ENCODE results near the gene WDR45.
A peak's percentile ranks its signal among the peaks of the same experiment; 100 is the strongest.

Gene WDR45

DNA sequence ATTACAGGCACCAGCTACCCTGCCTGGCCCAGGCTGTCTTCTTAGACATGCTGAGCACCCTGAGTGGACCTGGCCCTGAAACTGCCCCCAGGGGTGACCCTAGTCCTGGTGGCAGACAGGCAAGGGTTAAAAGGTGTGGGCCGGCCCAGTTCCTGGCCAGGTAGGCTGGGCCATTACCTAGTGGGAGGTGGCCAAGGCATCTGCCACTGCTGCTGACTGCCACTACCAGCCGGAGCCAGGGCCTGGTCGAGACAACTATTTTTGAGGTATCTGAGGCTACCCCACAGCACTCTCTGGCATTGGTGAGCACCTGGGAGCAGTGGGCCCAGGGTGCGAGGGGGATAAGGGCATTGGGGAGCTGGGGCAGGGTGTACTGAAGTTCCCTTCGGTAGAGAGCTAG lies 20.9 kb downstream of the WDR45 start, which contains the start of gene CCDC120:
Gene CCDC120 (plus strand): TSS at position 206 of the 400 bp plus-strand sequence. CDS start 3,043 bp downstream, outside the sequence.
- no peaks in the 10 kb centered on the region for H3K27me3 ChIP-seq (ENCODE audit: insufficient read depth, low read length, poor library complexity)
- no peaks in the 10 kb centered on the region for H3K36me3 ChIP-seq (ENCODE audit: control insufficient read depth, insufficient read depth, low read length)
- no peak within 1 kb of the TSS for H3K4ac ChIP-seq (ENCODE audit: low read depth, low read length)
- peaks cover 6% of the 10 kb centered on the region for H3K79me1 ChIP-seq (ENCODE audit: low read length)
- no CpG with 5 or more reads among the region's 5 CpGs for WGBS (ENCODE audit: extremely low coverage, insufficient coverage, low lambda C conversion rate)
- H3K9ac ChIP-seq (ENCODE audit: low read length) = peak within 1 kb of the TSS; percentile 73
- H3K79me2 ChIP-seq (ENCODE audit: control insufficient read depth, insufficient read depth, low read length) = peaks cover 5% of the 10 kb centered on the region
- H3K18ac ChIP-seq (ENCODE audit: low read length) = no peak within 1 kb of the TSS
- H2BK120ac ChIP-seq (ENCODE audit: low read depth, low read length) = no peak within 1 kb of the TSS
- H3K4me1 ChIP-seq (ENCODE audit: control insufficient read depth, low read depth, low read length) = no peaks in the 10 kb centered on the region
- H2BK15ac ChIP-seq (replicated peaks; ENCODE audit: low read depth) = no peak within 1 kb of the TSS
- H4K5ac ChIP-seq (ENCODE audit: low read length) = no peak within 1 kb of the TSS
- H3K4me2 ChIP-seq (ENCODE audit: low read length) = peak within 1 kb of the TSS; percentile 27
- no peak within 1 kb of the TSS for H2BK5ac ChIP-seq (ENCODE audit: low read length)
- no peak within 1 kb of the TSS for H4K8ac ChIP-seq (ENCODE audit: low read depth, low read length)
- H3K27ac ChIP-seq (ENCODE audit: low read depth, low read length) = no peak within 1 kb of the TSS
- peak within 1 kb of the TSS; percentile 45 for H3K4me3 ChIP-seq (ENCODE audit: low read length)
- DNase-seq = peak; percentile 49
- H3K56ac ChIP-seq (ENCODE audit: low read length) = peak within 1 kb of the TSS; percentile 85
- no peak within 1 kb of the TSS for H2AK5ac ChIP-seq (ENCODE audit: low read length)
- H3K23ac ChIP-seq (ENCODE audit: low read length) = no peak within 1 kb of the TSS

DNA sequence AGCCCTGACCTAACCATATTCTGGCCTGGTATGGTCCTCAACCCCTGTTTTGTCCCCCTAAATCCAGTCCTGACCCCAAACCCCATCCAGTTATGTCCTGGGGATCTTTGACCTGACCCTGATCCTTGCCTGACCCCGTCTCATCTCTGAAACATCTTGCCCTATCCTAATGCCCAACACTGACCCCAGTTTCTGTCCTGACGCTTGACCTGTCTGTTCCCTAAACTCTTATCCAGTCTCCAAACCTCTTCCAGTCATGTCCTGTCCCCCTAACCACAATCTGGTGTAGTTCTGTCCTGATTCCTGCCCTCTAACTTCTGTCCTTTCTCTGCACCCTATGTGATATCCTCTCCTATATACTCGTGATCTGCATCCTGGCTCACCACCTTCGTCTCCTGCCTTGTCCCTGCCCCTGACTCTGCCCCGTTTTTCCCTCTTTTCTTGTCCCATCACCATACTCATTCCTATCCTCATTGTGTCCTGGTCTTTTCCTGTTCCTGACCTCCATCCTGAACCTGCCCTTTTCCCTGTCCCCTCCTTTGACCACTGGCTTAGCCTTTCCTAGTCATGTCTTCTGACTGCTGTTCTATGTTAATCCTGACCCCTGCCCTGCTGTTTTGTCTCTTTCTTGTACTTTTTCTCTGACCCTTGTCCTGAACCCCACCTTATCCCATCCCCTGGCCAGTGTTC lies 25.5 kb downstream of the WDR45 start:
- DNase-seq = no peak
- Histone ChIP-seq H2BK15ac (replicated peaks; ENCODE audit: low read depth) (no peak overlapping the region), H3K4me3 (ENCODE audit: low read length) (peak overlapping the region; percentile 57), H3K36me3 (ENCODE audit: control insufficient read depth, insufficient read depth, low read length) (no peaks in the 10 kb centered on the region), H3K23ac (ENCODE audit: low read length) (peak overlapping the region; percentile 24), H2BK120ac (ENCODE audit: low read depth, low read length) (no peak overlapping the region), H3K4me1 (ENCODE audit: control insufficient read depth, low read depth, low read length) (no peaks in the 10 kb centered on the region), H3K27me3 (ENCODE audit: insufficient read depth, low read length, poor library complexity) (no peaks in the 10 kb centered on the region), H2BK5ac (ENCODE audit: low read length) (no peak overlapping the region), H3K79me1 (ENCODE audit: low read length) (peaks cover 4% of the 10 kb centered on the region), H3K9ac (ENCODE audit: low read length) (peak overlapping the region; percentile 72), H3K4ac (ENCODE audit: low read depth, low read length) (no peak overlapping the region), H3K4me2 (ENCODE audit: low read length) (peak overlapping the region; percentile 62), H3K27ac (ENCODE audit: low read depth, low read length) (no peak overlapping the region), H3K79me2 (ENCODE audit: control insufficient read depth, insufficient read depth, low read length) (peaks cover 5% of the 10 kb centered on the region), H3K56ac (ENCODE audit: low read length) (peak overlapping the region; percentile 82), H4K8ac (ENCODE audit: low read depth, low read length) (no peak overlapping the region), H4K5ac (ENCODE audit: low read length) (no peak overlapping the region), H3K18ac (ENCODE audit: low read length) (no peak overlapping the region), H2AK5ac (ENCODE audit: low read length) (no peak overlapping the region)
- no CpG with 5 or more reads among the region's 5 CpGs for WGBS (ENCODE audit: extremely low coverage, insufficient coverage, low lambda C conversion rate)

DNA sequence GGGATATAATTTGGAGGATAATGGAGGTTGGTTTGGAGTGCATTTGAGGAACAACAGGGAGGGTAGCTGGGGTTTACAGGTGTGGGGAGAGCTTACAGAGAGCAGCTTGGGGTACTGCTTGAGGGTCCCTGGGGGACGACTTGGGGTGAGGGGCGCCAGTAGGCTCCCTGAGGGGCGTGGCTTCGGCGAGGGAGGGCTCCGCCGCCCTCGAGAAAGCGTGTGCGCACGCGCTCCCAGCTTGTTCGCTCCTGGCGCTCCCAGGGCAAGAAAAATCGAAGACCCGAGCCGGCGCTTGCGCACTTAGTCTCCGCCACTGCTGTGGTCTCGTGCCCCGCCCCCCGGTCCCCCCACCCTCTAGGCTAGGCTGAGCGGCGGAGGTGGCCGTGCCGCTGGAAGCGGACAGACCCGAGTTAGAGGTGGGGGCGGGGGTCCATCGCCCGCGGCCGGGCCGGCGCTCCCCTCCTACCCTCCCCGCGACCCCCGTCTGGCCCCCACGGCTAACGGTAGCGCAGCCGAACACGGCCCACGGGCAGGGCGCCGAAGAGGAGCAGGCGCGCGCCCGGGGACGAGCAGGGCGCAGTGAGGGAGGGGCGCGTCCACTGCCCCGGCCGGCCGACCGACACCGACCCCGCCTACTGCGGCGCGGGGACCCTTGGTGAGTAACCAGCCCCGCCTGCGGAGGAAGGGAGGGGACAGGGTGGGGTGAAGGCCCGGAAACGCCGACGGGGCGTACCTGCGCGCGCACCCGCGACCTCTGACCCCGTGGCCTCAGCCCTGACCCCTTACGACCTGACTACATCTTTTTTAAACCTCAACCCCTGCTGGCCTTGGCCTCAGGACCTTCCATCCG lies 26.2 kb downstream of the WDR45 start:
- Histone ChIP-seq H3K27me3 (ENCODE audit: insufficient read depth, low read length, poor library complexity) (no peaks in the 10 kb centered on the region), H3K9ac (ENCODE audit: low read length) (peak overlapping the region; percentile 72), H3K56ac (ENCODE audit: low read length) (peak overlapping the region; percentile 82), H2BK5ac (ENCODE audit: low read length) (no peak overlapping the region), H3K18ac (ENCODE audit: low read length) (peak overlapping the region; percentile 97), H2AK5ac (ENCODE audit: low read length) (no peak overlapping the region), H3K4me2 (ENCODE audit: low read length) (peak overlapping the region; percentile 62), H4K5ac (ENCODE audit: low read length) (peak overlapping the region; percentile 56), H3K79me1 (ENCODE audit: low read length) (peaks cover 4% of the 10 kb centered on the region), H3K27ac (ENCODE audit: low read depth, low read length) (peak overlapping the region; percentile 87), H3K4me1 (ENCODE audit: control insufficient read depth, low read depth, low read length) (no peaks in the 10 kb centered on the region), H3K36me3 (ENCODE audit: control insufficient read depth, insufficient read depth, low read length) (no peaks in the 10 kb centered on the region), H3K23ac (ENCODE audit: low read length) (peak overlapping the region; percentile 24), H3K79me2 (ENCODE audit: control insufficient read depth, insufficient read depth, low read length) (peaks cover 5% of the 10 kb centered on the region), H2BK15ac (replicated peaks; ENCODE audit: low read depth) (no peak overlapping the region), H3K4ac (ENCODE audit: low read depth, low read length) (no peak overlapping the region), H2BK120ac (ENCODE audit: low read depth, low read length) (no peak overlapping the region), H3K4me3 (ENCODE audit: low read length) (peak overlapping the region; percentile 57), H4K8ac (ENCODE audit: low read depth, low read length) (no peak overlapping the region)
- WGBS (ENCODE audit: extremely low coverage, insufficient coverage, low lambda C conversion rate) = no CpG with 5 or more reads among the region's 79 CpGs
- peak; percentile 86 for DNase-seq

DNA sequence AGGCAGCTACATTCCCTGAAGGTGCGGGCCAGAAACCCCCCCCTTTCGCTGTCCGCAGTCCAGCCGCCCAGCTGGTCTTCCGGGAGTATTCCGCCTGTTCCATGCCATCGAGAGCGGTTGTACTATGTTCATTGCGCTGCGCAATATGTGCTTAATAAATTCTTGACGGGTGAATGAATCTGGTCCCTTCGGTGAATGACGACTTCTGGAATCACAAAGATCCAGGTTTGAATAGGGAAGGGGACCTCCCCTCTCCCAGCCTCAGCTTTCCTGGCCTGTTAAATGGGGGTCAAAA lies 35.8 kb downstream of the WDR45 start:
- peak overlapping the region; percentile 52 for H3K9ac ChIP-seq (ENCODE audit: low read length)
- no peak overlapping the region for H3K18ac ChIP-seq (ENCODE audit: low read length)
- H2BK15ac ChIP-seq (replicated peaks; ENCODE audit: low read depth) = no peak overlapping the region
- H2BK5ac ChIP-seq (ENCODE audit: low read length) = no peak overlapping the region
- WGBS (ENCODE audit: extremely low coverage, insufficient coverage, low lambda C conversion rate) = no CpG with 5 or more reads among the region's 13 CpGs
- no peak overlapping the region for H4K8ac ChIP-seq (ENCODE audit: low read depth, low read length)
- H3K4ac ChIP-seq (ENCODE audit: low read depth, low read length) = no peak overlapping the region
- H2BK120ac ChIP-seq (ENCODE audit: low read depth, low read length) = no peak overlapping the region
- no peak overlapping the region for H4K5ac ChIP-seq (ENCODE audit: low read length)
- H3K79me1 ChIP-seq (ENCODE audit: low read length) = no peaks in the 10 kb centered on the region
- peaks cover 9% of the 10 kb centered on the region for H3K79me2 ChIP-seq (ENCODE audit: control insufficient read depth, insufficient read depth, low read length)
- no peak overlapping the region for H3K27ac ChIP-seq (ENCODE audit: low read depth, low read length)
- peaks cover 4% of the 10 kb centered on the region for H3K4me1 ChIP-seq (ENCODE audit: control insufficient read depth, low read depth, low read length)
- peak overlapping the region; percentile 78 for H3K56ac ChIP-seq (ENCODE audit: low read length)
- H3K23ac ChIP-seq (ENCODE audit: low read length) = no peak overlapping the region
- H3K4me3 ChIP-seq (ENCODE audit: low read length) = no peak overlapping the region
- H3K36me3 ChIP-seq (ENCODE audit: control insufficient read depth, insufficient read depth, low read length) = no peaks in the 10 kb centered on the region
- no peak overlapping the region for H3K4me2 ChIP-seq (ENCODE audit: low read length)
- no peak overlapping the region for H2AK5ac ChIP-seq (ENCODE audit: low read length)
- H3K27me3 ChIP-seq (ENCODE audit: insufficient read depth, low read length, poor library complexity) = no peaks in the 10 kb centered on the region
- no peak for DNase-seq

DNA sequence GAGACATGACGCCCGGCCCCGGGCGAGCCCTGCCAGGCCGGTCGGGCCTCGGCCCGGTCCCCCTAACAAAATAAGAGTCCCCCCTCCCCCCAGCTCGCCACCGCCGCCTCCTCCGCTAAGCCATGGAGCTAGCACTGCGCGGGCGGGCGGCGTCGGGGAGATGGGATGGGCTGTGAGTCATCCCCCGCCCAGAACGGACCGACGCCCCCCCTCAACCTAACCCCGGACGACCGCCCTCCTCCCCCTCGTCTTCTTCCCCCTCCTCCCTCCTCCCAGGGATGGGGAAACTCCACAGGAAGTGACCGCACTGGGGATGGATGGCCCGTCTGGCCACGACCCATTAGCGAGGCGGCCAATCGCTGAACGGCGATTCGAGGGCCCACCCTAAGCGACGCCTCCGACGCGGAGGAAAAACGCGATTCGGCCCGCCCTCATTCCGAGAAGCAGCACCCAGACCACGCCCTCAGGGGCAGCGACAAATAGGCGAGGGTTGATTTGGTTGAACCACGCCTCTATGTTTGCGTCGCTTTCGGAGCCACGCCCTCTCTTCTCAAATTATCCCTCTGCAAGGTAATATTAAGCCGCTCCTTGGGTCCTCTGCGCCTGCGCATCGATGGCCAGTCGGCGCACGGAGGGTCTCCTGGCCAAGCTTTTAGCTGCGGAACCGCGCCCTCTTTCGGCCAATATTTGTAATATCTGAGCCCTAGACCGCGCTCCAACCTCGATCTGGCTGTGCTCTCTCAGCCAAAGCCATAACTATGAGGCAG lies 36.3 kb downstream of the WDR45 start, which contains the start of gene TFE3:
Gene TFE3 (minus strand): TSS at position 138 of the 767 bp plus-strand sequence. CDS start 131 bp downstream, at position 7.
- H3K27ac ChIP-seq (ENCODE audit: low read depth, low read length) = peak within 1 kb of the TSS; percentile 87
- peak within 1 kb of the TSS; percentile 79 for H3K9ac ChIP-seq (ENCODE audit: low read length)
- H4K5ac ChIP-seq (ENCODE audit: low read length) = no peak within 1 kb of the TSS
- no CpG with 5 or more reads among the region's 67 CpGs for WGBS (ENCODE audit: extremely low coverage, insufficient coverage, low lambda C conversion rate)
- H2AK5ac ChIP-seq (ENCODE audit: low read length) = no peak within 1 kb of the TSS
- H3K4ac ChIP-seq (ENCODE audit: low read depth, low read length) = peak within 1 kb of the TSS; percentile 97
- H4K8ac ChIP-seq (ENCODE audit: low read depth, low read length) = no peak within 1 kb of the TSS
- H3K27me3 ChIP-seq (ENCODE audit: insufficient read depth, low read length, poor library complexity) = no peaks in the 10 kb centered on the region
- DNase-seq = peak; percentile 99
- H3K36me3 ChIP-seq (ENCODE audit: control insufficient read depth, insufficient read depth, low read length) = no peaks in the 10 kb centered on the region
- peak within 1 kb of the TSS; percentile 90 for H3K18ac ChIP-seq (ENCODE audit: low read length)
- peaks cover 4% of the 10 kb centered on the region for H3K4me1 ChIP-seq (ENCODE audit: control insufficient read depth, low read depth, low read length)
- peak within 1 kb of the TSS; percentile 58 for H3K4me3 ChIP-seq (ENCODE audit: low read length)
- no peak within 1 kb of the TSS for H2BK120ac ChIP-seq (ENCODE audit: low read depth, low read length)
- no peak within 1 kb of the TSS for H2BK5ac ChIP-seq (ENCODE audit: low read length)
- H2BK15ac ChIP-seq (replicated peaks; ENCODE audit: low read depth) = no peak within 1 kb of the TSS
- H3K56ac ChIP-seq (ENCODE audit: low read length) = peak within 1 kb of the TSS; percentile 82
- no peak within 1 kb of the TSS for H3K23ac ChIP-seq (ENCODE audit: low read length)
- no peaks in the 10 kb centered on the region for H3K79me1 ChIP-seq (ENCODE audit: low read length)
- peak within 1 kb of the TSS; percentile 70 for H3K4me2 ChIP-seq (ENCODE audit: low read length)
- peaks cover 9% of the 10 kb centered on the region for H3K79me2 ChIP-seq (ENCODE audit: control insufficient read depth, insufficient read depth, low read length)

Measured in mesendoderm (in vitro differentiated cells).